ENCODE measurements around the gene ZNF816. TPM values are rescaled to one million over a fixed set of nuclear protein-coding genes. Genes with fewer than 3 reads are reported as not detected.
"Not testable (repeated sequence)": the region's sequence is repeated elsewhere in the genome, so short reads cannot be mapped to it uniquely, and the experiment has no call there.

The ZNF816 gene
- total RNA-seq, 1 experiment from 2014 or later, result 14.9 TPM

GRCh38 chr19:52959613-52960295 lies 2.9 kb downstream of the ZNF816 start:
- DNase-seq (ENCODE audit: low read depth), result no peak

GRCh38 chr19:52957591-52957990 lies 5.1 kb downstream of the ZNF816 start:
- no peak for DNase-seq (ENCODE audit: low read depth)

- no peak for DNase-seq (ENCODE audit: low read depth)
Measured at GRCh38 chr19:52956917-52957316, 5.8 kb downstream of the ZNF816 start.

- DNase-seq (ENCODE audit: low read depth), result no peak
Measured at GRCh38 chr19:52949422-52949821, 13.3 kb downstream of the ZNF816 start.

- no peak for DNase-seq (ENCODE audit: low read depth)
Measured at GRCh38 chr19:52948025-52948770, 14.5 kb downstream of the ZNF816 start.

- DNase-seq (ENCODE audit: low read depth), result no peak
Measured at GRCh38 chr19:52946322-52947310, 16.1 kb downstream of the ZNF816 start.

GRCh38 chr19:52945652-52946321 lies 16.9 kb downstream of the ZNF816 start:
- no peak for DNase-seq (ENCODE audit: low read depth)

- DNase-seq (ENCODE audit: low read depth), result not testable (repeated sequence)
Measured at GRCh38 chr19:52944703-52945493, 17.8 kb downstream of the ZNF816 start.

- DNase-seq (ENCODE audit: low read depth), result no peak
Measured at GRCh38 chr19:52943884-52944643, 18.6 kb downstream of the ZNF816 start.

GRCh38 chr19:52943134-52943883 lies 19.4 kb downstream of the ZNF816 start:
- DNase-seq (ENCODE audit: low read depth), result no peak

- DNase-seq (ENCODE audit: low read depth), result peak; percentile 88
Measured at GRCh38 chr19:52942386-52943133, 20.1 kb downstream of the ZNF816 start.

GRCh38 chr19:52941941-52942385 lies 20.7 kb downstream of the ZNF816 start:
- DNase-seq (ENCODE audit: low read depth), result peak; percentile 52

GRCh38 chr19:52941523-52941922 lies 21.2 kb downstream of the ZNF816 start:
- DNase-seq (ENCODE audit: low read depth), result not testable (repeated sequence)

- DNase-seq (ENCODE audit: low read depth), result not testable (repeated sequence)
Measured at GRCh38 chr19:52940905-52941304, 21.8 kb downstream of the ZNF816 start.

- no peak for DNase-seq (ENCODE audit: low read depth)
Measured at GRCh38 chr19:52938761-52939160, 23.9 kb downstream of the ZNF816 start.

GRCh38 chr19:52936954-52937325 lies 25.7 kb downstream of the ZNF816 start:
- DNase-seq (ENCODE audit: low read depth), result no peak

GRCh38 chr19:52936151-52936953 lies 26.3 kb downstream of the ZNF816 start:
- DNase-seq (ENCODE audit: low read depth), result no peak
